Ramos (cell line): ENCODE measurements around the gene ELOB.
"Not testable (repeated sequence)": the region's sequence is repeated elsewhere in the genome, so short reads cannot be mapped to it uniquely, and the experiment has no call there.

Experiments used
- in situ Hi-C: fragments of 300-500 bp; cut with MboI; formaldehyde crosslinking; loops from one replicate; pipeline ENCODE4 v1.14.3; 2022; ENCODE audit warnings: low sequenced_read_pairs; ENCODE audit not compliant: unreplicated experiment

The ELOB gene

DNA sequence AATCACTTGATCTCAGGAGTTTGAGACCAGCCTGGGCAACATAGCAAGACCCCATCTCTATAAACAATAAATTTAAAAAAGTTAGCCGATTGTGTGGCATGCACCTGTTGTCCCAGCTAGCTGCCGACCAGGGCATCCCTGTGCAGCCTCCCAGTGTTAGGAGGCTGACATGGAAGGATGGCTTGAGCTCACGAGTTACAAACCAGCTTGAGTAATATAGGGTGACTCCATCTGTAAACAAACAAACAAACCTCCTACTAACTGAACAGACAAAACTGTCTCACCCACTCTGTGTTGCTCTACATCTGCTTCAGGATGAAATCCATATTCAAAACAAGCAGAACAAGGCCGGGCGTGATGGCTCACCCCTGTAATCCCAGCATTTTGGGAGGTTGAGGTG, 50.2 kb downstream of the ELOB start:
- in situ Hi-C loops = no loop called here

DNA sequence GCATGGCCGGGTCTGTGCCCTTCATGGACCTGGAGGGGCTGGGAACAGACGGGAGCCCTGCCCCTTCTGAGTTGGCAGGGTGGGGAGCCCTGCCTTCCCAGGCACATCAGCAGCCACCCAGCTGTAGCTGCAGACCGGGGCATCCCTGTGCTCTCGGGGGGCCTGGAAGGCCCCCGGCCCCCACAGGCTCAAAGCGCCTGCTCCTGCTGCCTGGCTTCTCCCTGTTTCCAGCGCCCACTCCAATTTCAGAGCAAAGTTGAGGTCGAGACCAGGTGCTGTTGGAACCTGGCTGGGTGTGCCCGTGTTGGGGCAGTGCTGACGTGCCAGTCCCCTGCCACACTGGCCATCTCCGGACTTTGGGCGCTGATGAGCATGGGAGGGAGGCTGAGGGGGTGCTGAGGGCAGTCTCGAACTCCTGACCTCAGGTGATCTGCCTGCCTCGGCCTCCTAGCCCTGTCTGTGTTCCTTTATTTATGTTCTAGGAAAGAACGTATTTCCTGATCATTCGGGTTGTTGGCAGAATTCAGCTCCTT, 52.2 kb downstream of the ELOB start:
- in situ Hi-C loops = no loop called here

DNA sequence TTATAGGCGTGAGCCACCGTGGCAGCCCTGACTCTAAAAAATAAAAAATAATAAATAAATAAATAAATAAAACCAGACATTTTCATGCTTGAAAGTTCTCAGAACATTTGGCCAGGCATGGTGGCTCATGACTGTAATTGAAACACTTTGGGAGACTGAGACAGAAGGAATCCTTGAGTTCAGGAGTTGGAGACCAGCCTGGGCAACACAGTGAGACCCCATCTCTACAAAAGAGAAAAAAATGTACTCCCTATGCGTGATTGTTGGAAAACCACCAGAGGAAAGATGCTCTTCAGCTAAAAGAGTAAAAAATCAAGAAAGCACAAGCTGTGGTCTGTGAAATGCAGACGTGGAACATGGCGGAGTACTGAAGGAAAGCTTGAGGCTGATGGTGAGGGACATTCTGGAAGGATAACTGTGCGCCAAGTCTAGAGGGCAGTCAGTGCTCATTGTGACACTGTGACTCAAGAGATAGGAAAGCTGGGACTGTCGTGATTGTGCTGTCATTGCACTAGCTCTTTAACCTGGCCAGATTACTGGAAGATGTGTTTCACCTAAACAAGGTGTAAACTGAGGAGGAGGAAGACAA, 52.9 kb downstream of the ELOB start:
- in situ Hi-C loops = no loop called here

DNA sequence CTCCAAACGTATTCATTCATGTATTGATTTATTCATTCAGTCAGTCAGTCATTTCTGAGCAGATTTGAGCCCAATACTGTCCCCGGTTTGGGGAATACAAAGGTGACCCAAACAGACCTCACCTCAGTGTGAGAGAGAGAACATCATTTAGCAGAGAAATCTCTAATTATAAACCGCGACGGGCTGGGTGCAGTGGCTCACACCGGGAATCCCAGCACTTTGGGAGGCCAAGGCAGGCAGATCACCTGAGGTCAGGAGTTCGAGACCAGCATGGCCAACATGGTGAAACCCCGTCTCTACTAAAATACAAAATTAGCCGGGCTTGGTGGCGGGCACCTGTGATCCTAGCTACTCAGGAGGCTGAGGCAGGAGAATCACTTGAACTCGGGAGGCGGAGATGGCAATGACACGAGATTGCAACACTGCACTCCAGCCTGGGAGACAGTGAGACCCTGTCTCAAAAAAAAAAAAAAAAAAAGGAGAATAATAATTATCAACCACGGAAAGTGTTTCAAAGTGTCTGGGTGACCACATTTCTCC, 55.4 kb downstream of the ELOB start:
- in situ Hi-C loops = not testable (repeated sequence)
